Measurements from ENCODE around the gene FUT4.

FUT4 gene

DNA sequence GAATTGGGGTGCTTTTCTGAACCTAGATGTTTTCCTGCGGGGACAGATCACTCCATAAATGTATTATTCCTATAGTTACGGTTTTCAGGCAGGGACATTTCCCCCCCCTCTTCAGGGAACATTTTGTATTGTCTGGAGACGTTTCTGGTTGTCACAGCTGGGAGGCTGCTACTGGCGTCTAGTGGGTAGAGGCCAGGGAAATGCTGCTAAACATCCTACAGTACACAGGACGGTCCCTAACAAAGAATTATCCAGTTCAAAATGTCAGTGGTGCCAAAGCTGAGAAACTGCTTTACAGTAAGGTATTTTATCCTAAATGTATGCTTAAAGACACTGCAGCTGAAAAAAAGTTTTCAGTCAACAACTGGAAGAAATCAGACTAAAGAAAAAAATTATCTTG is 42.8 kb downstream of the FUT4 start:
- no peak overlapping the region for H3K4me2 ChIP-seq (ENCODE audit: insufficient read depth, low read length)
- no peak for TF ChIP-seq CTCF (IDR thresholded peaks at IDR 0.05; ENCODE audit: borderline replicate concordance, extremely low read depth, low read length, poor library complexity, severe bottlenecking)
- no peak for TF ChIP-seq EZH2 (IDR thresholded peaks at IDR 0.05; ENCODE audit: borderline replicate concordance, low read depth, low read length, severe bottlenecking)
- H3K27ac ChIP-seq (ENCODE audit: low read length), result no peak overlapping the region
- H3K79me2 ChIP-seq (ENCODE audit: insufficient read depth, low read length), result no peaks in the 10 kb centered on the region
- no peaks in the 10 kb centered on the region for H4K20me1 ChIP-seq (ENCODE audit: insufficient read depth, low read length)
- H3K27me3 ChIP-seq (ENCODE audit: insufficient read depth, low read length, poor library complexity), result no peaks in the 10 kb centered on the region
- no peak for ATAC-seq (ENCODE audit: insufficient read depth, low read depth)
- no peak overlapping the region for H3K9ac ChIP-seq (ENCODE audit: low read depth, low read length)
- no peaks in the 10 kb centered on the region for H3K4me1 ChIP-seq (ENCODE audit: insufficient read depth, low read length)
- no peaks in the 10 kb centered on the region for H3K9me3 ChIP-seq (ENCODE audit: insufficient read depth, low read length, severe bottlenecking)
- H3K36me3 ChIP-seq (ENCODE audit: insufficient read depth, low read length), result no peaks in the 10 kb centered on the region
- no peak for DNase-seq
- H3K4me3 ChIP-seq (ENCODE audit: low read depth in 1 of 2, low read length in 2 of 2), result no peak overlapping the region
- H2AFZ ChIP-seq (ENCODE audit: low read depth, low read length), result no peak overlapping the region

GRCh38 chr11:94586978-94587377 is 43.3 kb downstream of the FUT4 start:
- Histone ChIP-seq H3K36me3 (ENCODE audit: insufficient read depth, low read length) (no peaks in the 10 kb centered on the region), H3K9me3 (ENCODE audit: insufficient read depth, low read length, severe bottlenecking) (no peaks in the 10 kb centered on the region), H3K4me2 (ENCODE audit: insufficient read depth, low read length) (no peak overlapping the region), H3K4me1 (ENCODE audit: insufficient read depth, low read length) (no peaks in the 10 kb centered on the region), H3K27ac (ENCODE audit: low read length) (no peak overlapping the region), H3K9ac (ENCODE audit: low read depth, low read length) (no peak overlapping the region), H3K79me2 (ENCODE audit: insufficient read depth, low read length) (no peaks in the 10 kb centered on the region), H3K27me3 (ENCODE audit: insufficient read depth, low read length, poor library complexity) (no peaks in the 10 kb centered on the region), H2AFZ (ENCODE audit: low read depth, low read length) (no peak overlapping the region), H3K4me3 (ENCODE audit: low read depth in 1 of 2, low read length in 2 of 2) (no peak overlapping the region), H4K20me1 (ENCODE audit: insufficient read depth, low read length) (no peaks in the 10 kb centered on the region)
- DNase-seq, result no peak
- ATAC-seq (ENCODE audit: insufficient read depth, low read depth), result no peak
- TF ChIP-seq CTCF (IDR thresholded peaks at IDR 0.05; ENCODE audit: borderline replicate concordance, extremely low read depth, low read length, poor library complexity, severe bottlenecking) (no peak), EZH2 (IDR thresholded peaks at IDR 0.05; ENCODE audit: borderline replicate concordance, low read depth, low read length, severe bottlenecking) (no peak)

DNA sequence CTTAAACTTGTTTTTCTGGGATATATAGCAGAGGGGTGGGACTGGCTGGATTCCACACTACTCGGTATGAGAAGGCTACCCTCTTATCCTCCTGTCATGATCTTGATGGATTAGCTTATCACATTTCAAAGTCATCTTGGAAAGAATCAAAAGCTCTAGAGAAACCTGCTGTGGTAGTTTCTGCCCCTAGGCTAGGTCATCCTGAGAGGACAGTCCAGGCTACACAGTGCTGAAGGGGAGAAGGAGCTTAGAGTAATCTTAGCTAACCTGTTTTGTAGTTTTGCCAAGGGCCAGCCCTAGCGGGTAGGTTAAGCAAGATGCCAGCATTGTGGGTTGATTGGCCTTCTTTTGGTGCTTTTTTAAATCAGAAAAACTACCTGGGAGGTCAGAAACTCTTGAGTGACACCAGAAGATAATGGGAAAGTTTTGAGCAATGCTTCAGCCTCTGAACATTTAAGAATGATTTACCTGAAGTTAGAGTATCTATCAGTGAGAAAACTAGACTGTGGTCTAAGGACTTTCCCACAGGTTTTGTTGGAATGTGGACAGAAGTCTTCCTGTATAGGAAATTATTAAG is 44.7 kb downstream of the FUT4 start:
- H3K79me2 ChIP-seq (ENCODE audit: insufficient read depth, low read length), result no peaks in the 10 kb centered on the region
- DNase-seq, result no peak
- H3K27ac ChIP-seq (ENCODE audit: low read length), result no peak overlapping the region
- H3K27me3 ChIP-seq (ENCODE audit: insufficient read depth, low read length, poor library complexity), result no peaks in the 10 kb centered on the region
- no peak overlapping the region for H3K4me2 ChIP-seq (ENCODE audit: insufficient read depth, low read length)
- no peak for ATAC-seq (ENCODE audit: insufficient read depth, low read depth)
- H3K9ac ChIP-seq (ENCODE audit: low read depth, low read length), result no peak overlapping the region
- no peak overlapping the region for H3K4me3 ChIP-seq (ENCODE audit: low read depth in 1 of 2, low read length in 2 of 2)
- H3K4me1 ChIP-seq (ENCODE audit: insufficient read depth, low read length), result no peaks in the 10 kb centered on the region
- no peak overlapping the region for H2AFZ ChIP-seq (ENCODE audit: low read depth, low read length)
- no peaks in the 10 kb centered on the region for H3K9me3 ChIP-seq (ENCODE audit: insufficient read depth, low read length, severe bottlenecking)
- H3K36me3 ChIP-seq (ENCODE audit: insufficient read depth, low read length), result no peaks in the 10 kb centered on the region
- TF ChIP-seq EZH2 (IDR thresholded peaks at IDR 0.05; ENCODE audit: borderline replicate concordance, low read depth, low read length, severe bottlenecking) (no peak), CTCF (IDR thresholded peaks at IDR 0.05; ENCODE audit: borderline replicate concordance, extremely low read depth, low read length, poor library complexity, severe bottlenecking) (no peak)
- no peaks in the 10 kb centered on the region for H4K20me1 ChIP-seq (ENCODE audit: insufficient read depth, low read length)

Measured in DND-41 (cell line).